Colon (tissue), 2 donors: ENCODE data around the gene TOMM22.
"Not testable (repeated sequence)": the region's sequence is repeated elsewhere in the genome, so short reads cannot be mapped to it uniquely, and the experiment has no call there.

ENCODE experiments used
- FAIRE-seq: peaks from 2 replicates; lab custom pipeline; 2012; peaks lifted over from hg19 to GRCh38; lab: Jason Lieb, UNC
- donor health status: control.
- donor health status: control.

Gene TOMM22

DNA sequence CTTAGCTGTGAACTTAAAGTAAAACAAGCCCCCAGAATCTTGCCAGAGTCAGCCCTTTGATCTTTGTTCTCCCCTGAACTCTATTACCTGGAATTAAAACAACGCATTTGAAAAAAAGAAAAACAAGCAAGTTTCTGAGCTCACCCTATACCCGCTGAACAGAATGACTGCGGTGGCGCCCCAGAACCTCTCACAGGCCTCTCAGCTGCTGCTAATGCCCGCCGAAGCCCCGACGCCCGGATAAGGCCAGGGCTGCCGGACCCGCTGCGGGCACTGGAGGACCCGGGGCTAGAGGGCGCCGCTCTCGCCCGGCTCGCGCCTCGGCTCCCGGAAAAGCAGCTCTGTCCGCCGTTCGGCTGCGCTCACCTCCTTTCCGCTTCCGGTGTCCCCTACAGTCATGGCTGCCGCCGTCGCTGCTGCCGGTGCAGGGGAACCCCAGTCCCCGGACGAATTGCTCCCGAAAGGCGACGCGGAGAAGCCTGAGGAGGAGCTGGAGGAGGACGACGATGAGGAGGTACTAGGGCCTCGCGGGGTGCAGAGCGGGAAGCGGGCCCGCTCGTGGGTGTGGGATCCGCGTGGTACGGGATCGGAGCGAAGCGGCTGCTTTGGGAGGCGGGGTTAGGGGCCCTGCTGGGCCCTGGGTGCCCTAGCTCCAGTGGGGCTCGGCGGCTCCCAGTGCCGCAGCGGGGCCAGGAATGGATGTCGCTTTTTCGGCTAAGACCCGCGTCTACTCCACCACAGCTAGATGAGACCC lies at the start of gene TOMM22:
Gene TOMM22 (plus strand): TSS at position 376 of the 754 bp plus-strand sequence. CDS start 22 bp downstream, at position 398.
- FAIRE-seq: no peak

DNA sequence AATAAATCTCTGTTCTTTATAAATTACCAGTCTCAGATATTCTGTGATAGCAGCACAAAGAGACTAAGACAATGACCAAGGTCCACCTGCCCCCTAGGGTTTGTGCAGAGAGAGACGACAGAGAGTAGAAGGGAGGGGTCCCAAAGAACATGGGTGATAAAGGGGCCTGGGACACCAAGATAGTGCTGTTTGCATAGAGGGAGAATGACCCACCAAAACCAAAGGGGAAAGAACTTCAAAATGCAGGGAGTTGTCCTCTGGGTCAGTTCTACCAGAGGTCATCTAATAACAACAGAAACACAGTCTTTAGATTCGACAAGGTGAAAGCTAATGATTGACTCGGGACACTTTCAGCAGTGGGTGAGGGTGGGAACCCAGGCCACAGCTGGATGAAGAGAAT lies 49.2 kb upstream of the TOMM22 start:
- FAIRE-seq: no peak

- no peak for FAIRE-seq
Observed at GRCh38 chr22:38638216-38638615, 43.5 kb upstream of the TOMM22 start.

GRCh38 chr22:38638728-38639127 lies 43.0 kb upstream of the TOMM22 start:
- FAIRE-seq: no peak

- no peak for FAIRE-seq
Observed at GRCh38 chr22:38641476-38642040, 40.2 kb upstream of the TOMM22 start.

- FAIRE-seq: not testable (repeated sequence)
Observed at GRCh38 chr22:38644245-38644644, 37.5 kb upstream of the TOMM22 start.

DNA sequence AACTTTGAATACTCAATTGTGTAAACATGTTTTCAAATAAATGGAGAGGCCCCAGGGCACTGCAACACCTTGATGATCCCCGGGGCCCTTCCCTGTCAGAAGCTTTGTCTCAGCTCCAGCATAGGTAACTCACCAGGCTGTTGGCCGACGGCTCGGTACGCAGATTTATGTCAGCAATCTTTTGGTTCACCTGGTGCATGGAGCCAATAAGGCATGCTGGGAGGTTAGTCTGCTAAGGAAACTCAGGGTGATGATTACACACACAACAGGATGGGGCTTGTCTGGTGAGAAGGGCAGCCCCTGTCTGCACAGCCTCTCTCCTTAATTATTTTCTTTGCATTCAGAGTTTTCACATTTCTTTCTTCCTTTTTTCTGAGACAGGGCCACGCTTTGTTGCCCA lies 36.3 kb upstream of the TOMM22 start:
- FAIRE-seq: no peak

DNA sequence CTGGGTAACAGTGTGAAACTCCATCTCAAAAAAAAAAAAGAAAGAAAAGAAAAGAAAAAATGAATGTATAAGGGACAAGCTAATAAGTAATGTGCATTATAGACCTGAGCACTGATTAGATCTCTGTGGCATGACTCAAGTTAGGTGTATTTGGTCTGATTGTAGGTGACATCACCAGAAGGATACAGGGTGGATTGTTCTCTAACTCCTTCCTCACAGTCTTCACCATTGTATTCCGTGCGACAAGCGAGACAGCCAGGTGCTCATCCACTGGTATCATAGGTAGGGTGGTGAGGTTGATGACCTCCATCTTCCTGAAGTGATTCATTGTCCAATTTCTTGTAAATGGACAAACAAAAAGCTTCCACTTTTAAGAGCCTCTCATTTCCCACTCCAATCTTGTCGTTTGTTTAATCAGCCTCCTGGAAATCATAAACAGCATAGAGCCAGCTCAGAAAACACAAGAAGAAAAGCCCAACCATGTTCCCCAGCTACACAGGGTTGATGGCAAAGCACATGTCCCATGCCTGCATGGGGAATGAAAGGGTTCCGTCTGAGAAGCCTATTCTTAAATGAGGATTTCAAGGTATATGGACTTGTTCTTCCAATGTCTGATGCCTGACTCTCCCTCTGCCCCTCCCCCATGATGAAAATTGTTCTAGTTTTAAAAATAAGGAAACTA lies 31.8 kb upstream of the TOMM22 start:
- FAIRE-seq: no peak

DNA sequence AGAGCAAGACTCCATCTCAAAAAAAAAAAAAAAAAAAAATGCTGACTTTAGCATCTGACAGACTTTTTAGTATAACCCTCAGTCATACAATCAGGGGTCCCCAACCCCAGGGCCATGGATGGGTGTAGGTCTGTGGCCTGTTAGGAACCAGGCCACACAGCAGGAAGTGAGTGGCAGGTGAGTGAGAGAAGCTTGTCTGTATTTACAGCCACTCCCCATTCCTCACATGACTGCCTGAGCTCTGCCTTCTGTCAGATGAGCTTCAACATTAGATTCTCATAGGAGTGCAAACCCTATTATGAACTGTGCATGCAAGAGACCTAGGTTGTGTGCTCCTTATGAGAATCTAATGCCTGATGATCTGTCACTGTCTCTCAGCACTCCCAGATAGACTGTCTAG lies 28.9 kb upstream of the TOMM22 start:
- no peak for FAIRE-seq

DNA sequence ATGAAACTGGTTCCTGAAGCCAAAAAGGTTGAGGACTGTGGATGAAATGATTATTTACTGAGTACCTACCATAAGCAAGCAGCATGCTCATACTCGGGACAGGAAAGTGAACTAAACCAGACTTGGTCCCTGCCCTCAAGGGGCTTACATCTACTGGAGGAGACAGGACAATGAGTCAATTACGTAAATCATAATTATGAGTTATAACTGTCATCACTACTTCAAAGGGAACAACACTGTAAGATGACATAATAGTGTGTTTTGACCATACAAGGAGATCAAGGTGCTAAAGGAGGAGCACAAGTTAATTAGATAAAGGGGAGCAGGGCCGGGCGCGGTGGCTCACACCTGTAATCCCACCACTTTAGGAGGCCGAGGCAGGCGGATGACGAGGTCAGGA lies 28.0 kb upstream of the TOMM22 start:
- FAIRE-seq: no peak

- FAIRE-seq: no peak
Observed at GRCh38 chr22:38655519-38656255, 26.1 kb upstream of the TOMM22 start.

GRCh38 chr22:38656256-38657044 lies 25.3 kb upstream of the TOMM22 start, which contains the start of the genes CBY1 and FAM227A:
Gene CBY1, plus strand, starts transcription at chr22:38656638. Its CDS starts 11,417 bp downstream, at chr22:38668055.
Gene FAM227A, minus strand, starts transcription at chr22:38656392. Its CDS starts 6,224 bp downstream, at chr22:38650168.
- FAIRE-seq: no peak

GRCh38 chr22:38657045-38657909 lies 24.5 kb upstream of the TOMM22 start:
- FAIRE-seq: no peak

DNA sequence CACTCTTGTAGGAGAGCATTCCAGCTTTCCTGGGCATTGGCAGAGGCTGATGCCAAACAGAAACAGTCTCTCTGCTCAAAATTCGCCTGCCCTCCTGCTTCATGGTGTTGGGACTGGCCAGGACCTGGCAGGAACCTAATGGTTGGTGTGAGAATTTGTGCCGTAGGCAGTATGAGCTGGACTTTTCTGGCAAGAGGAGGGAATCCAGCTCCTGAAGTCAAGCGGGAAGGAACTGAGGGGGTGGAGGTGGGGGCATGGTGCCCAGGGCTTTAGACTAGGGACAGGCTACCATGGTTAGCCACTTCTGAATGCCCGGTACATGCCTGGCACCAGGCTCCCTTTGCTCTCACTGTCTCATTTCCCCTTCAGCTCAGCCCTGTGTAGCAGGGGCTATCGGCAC lies 6.9 kb upstream of the TOMM22 start:
- no peak for FAIRE-seq

DNA sequence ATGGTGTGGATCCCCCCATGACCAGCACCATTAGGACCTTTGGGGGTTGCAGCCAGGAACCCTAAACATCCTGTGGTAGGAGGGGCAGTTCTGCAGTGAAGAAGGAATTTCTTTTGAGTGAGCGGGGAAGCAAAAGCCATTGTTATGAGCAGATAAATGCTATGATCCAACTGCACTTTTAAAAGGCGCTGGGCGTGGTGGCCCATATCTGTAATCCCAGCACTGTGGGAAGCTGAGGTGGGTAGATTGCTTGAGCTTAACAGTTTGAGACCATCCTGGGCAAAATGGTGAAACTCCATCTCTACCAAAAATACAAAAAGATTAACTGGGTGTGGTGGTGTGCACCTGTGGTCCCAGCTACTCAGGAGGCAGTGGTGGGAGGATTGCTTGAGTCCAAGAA lies 5.9 kb upstream of the TOMM22 start:
- no peak for FAIRE-seq

DNA sequence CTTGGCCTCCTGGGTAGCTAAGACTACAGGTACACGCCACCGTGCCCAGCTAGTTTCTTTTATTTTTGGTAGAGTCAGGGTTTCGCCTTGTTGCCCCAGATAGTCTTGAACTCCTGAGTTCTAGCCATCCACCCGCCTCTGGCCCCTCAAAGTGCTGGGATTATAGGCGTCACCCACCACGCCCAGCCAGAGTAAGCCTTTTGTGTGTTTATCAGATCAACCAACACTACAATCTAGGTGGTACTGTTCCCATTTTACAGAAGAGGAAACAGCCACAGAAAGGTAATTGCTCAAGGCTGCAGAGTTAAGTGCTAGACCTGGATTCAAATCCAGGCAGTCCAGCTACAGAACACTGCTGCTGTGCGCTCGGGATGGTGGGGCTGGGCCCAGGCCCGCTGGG lies 3.1 kb downstream of the TOMM22 start:
- FAIRE-seq: no peak

DNA sequence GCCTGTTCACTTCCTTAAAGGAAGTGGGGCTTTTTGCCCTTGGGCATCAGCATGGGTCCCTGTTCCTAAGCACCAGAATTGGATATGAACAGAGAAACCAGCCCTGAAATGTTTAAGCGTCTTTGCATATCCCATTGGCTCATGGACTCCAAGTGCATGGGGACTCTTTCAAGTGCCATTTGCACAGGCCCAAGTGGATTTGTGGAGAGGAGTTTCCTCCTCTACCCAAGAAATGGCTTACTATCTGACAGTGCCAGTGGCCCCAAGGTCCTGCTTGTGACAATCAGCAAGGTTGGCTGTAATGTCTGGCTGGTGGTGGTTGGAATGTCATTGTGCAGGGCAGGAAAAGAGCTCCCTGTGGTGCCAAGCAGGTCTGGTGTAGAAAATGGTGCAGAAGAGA lies 4.0 kb downstream of the TOMM22 start:
- FAIRE-seq: no peak

GRCh38 chr22:38689651-38690050 lies 7.9 kb downstream of the TOMM22 start:
- FAIRE-seq: no peak

GRCh38 chr22:38694049-38694448 lies 12.3 kb downstream of the TOMM22 start:
- no peak for FAIRE-seq

DNA sequence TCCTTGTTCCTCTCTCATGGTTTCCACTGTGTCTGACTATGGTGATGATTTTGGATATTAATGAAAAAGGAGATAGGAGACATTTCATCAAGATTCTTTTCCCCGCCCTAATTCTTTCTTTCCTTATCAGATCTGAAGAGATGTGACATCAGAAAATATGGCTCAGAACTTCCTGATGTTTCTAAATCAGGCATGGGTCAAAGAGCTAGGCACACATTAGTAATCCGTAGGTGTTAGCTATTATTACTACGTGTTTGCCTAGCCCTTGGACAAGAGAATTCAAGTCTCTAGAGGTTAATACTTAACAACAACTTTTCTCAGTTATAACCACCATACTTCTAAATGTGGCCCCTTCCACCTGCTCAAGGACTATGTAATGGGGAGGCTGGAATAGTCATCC lies 13.2 kb downstream of the TOMM22 start:
- no peak for FAIRE-seq
